BLaER1 (cell line): ENCODE measurements around the gene TMTC2.

Source experiments
- H3K27ac ChIP-seq: shearing (Covaris generic); formaldehyde crosslinking; 2 replicates; pipeline ENCODE4 v1.8.1; 2022
- H3K27me3 ChIP-seq: shearing (Covaris generic); formaldehyde crosslinking; 2 replicates; pipeline ENCODE4 v1.8.1; 2022
- H3K36me3 ChIP-seq: shearing (Covaris generic); formaldehyde crosslinking; 2 replicates; pipeline ENCODE4 v1.8.1; 2022
- H3K4me1 ChIP-seq: shearing (Covaris generic); formaldehyde crosslinking; 2 replicates; pipeline ENCODE4 v1.8.1; 2022
- H3K4me2 ChIP-seq: shearing (Covaris generic); formaldehyde crosslinking; 2 replicates; pipeline ENCODE4 v1.8.1; 2022
- H3K4me3 ChIP-seq: shearing (Covaris generic); formaldehyde crosslinking; 2 replicates; pipeline ENCODE4 v1.8.1; 2022
- H3K9ac ChIP-seq: shearing (Covaris generic); formaldehyde crosslinking; 2 replicates; pipeline ENCODE4 v1.8.1; 2022
- H3K9me3 ChIP-seq: shearing (Covaris generic); formaldehyde crosslinking; 2 replicates; pipeline ENCODE4 v1.8.1; 2022
- H4K20me1 ChIP-seq: shearing (Covaris generic); formaldehyde crosslinking; 2 replicates; pipeline ENCODE4 v1.8.1; 2022
- Cebpa-rat ChIP-seq: shearing (Covaris generic); IDR thresholded peaks from 2 replicates; pipeline ENCODE4 v1.8.1; 2022

The TMTC2 gene

DNA sequence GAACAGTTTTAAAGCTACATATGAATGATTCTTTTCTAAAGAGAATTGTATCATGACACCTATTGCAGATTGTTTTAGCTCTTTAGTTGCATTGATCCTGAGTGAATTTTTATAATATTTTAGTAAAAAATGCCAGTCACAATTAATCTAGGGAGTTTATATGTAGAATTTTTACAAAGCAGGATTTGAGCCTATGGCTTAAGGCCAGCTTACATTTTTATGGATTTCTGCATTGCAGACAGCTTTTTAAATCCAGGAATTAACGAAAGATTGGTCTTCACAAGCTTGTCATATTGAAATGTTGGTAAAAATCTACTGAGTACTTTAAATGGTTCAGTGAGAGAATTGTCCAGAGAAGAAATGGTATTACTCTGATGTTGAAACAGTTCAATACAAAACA lies 358.0 kb downstream of the TMTC2 start:
- Histone ChIP-seq H3K4me1 (no peaks in the 10 kb centered on the region), H3K4me3 (no peak overlapping the region), H3K9me3 (no peaks in the 10 kb centered on the region), H3K4me2 (no peak overlapping the region), H3K27me3 (no peaks in the 10 kb centered on the region), H4K20me1 (no peaks in the 10 kb centered on the region), H3K27ac (no peak overlapping the region), H3K36me3 (no peaks in the 10 kb centered on the region), H3K9ac (no peak overlapping the region)
- no peak for TF ChIP-seq Cebpa-rat

DNA sequence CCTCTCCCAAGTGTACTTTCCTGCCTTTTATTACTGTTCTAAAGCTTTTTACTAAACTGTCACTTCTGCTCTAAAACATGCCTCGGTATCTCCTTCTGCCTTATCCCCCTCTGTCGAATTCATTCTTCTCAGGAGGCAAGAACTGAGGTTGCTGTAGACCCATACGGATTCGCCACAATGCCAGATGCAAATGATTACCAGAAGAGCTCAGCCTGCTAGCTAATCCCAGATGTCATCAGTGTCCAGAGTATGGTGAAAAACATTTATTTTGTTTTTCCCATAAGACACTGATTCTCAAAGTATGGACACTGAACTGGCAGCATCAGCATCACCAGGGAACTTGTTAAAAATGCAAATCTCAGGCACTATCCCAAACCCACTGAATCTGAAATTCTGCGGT lies 359.3 kb downstream of the TMTC2 start:
- H3K27me3 ChIP-seq = no peaks in the 10 kb centered on the region
- H3K9me3 ChIP-seq = no peaks in the 10 kb centered on the region
- H3K9ac ChIP-seq = no peak overlapping the region
- H3K36me3 ChIP-seq = no peaks in the 10 kb centered on the region
- no peaks in the 10 kb centered on the region for H3K4me1 ChIP-seq
- H3K4me3 ChIP-seq = no peak overlapping the region
- no peak overlapping the region for H3K4me2 ChIP-seq
- no peaks in the 10 kb centered on the region for H4K20me1 ChIP-seq
- no peak overlapping the region for H3K27ac ChIP-seq
- no peak for TF ChIP-seq Cebpa-rat

DNA sequence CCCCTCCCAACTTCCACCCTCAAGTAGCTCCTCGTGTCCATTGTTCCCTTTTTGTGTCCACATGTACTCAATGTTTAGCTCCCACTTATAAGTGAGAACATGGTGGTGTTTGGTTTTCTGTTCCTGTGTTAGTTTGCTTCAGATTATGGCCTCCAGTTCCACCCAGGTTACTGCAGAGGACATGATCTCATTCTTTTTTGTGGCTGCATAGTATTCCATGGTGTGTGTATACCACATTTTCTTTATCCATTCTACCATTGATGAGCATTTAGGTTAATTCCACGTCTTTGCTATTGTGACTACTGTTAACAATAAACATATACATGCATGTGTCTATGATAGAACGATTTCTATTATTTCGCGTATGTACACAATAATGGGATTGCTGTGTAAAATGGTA lies 362.6 kb downstream of the TMTC2 start:
- H3K4me2 ChIP-seq = no peak overlapping the region

DNA sequence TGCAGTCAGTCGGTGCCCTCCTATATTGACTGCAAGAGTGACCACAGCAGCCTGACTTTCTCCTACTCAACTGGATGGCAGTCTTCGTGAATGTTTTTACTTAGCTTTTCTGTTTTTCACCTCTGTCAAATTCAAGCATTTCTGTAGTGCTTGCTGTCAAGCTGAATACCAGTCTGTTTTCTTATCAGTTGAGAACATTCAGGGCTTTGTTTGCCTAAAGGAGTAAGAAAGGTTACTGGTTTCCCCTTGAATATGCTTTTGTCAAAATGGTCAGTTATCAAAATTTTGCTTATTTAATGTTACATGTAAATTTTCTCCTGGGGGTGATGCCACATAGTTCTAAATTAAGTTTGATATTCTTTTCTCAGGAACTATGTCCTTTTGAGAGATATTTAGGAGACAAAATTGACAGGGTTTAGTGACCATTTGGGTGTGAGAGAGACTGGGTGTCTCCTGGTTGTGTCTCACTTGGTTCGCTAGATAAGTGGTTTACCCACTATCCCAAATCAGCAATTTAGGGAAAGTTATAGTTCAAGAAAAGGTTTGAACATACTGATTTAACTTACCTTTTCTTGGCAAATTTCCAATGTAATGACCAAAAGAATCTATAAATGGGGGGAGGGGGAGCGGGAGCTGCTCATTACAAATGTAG lies 366.3 kb downstream of the TMTC2 start:
- Histone ChIP-seq H3K27me3 (no peaks in the 10 kb centered on the region), H3K27ac (no peak overlapping the region), H3K4me1 (no peaks in the 10 kb centered on the region), H3K9ac (no peak overlapping the region), H3K36me3 (no peaks in the 10 kb centered on the region), H3K4me3 (no peak overlapping the region), H3K9me3 (no peaks in the 10 kb centered on the region), H4K20me1 (no peaks in the 10 kb centered on the region), H3K4me2 (no peak overlapping the region)
- no peak for TF ChIP-seq Cebpa-rat

More for the DNA sequence above, 362.6 kb downstream of the TMTC2 start:
- no peak for TF ChIP-seq Cebpa-rat
- Histone ChIP-seq H4K20me1 (no peaks in the 10 kb centered on the region), H3K4me3 (no peak overlapping the region), H3K9me3 (no peaks in the 10 kb centered on the region), H3K4me1 (no peaks in the 10 kb centered on the region), H3K36me3 (no peaks in the 10 kb centered on the region), H3K27ac (no peak overlapping the region), H3K9ac (no peak overlapping the region), H3K27me3 (no peaks in the 10 kb centered on the region)

DNA sequence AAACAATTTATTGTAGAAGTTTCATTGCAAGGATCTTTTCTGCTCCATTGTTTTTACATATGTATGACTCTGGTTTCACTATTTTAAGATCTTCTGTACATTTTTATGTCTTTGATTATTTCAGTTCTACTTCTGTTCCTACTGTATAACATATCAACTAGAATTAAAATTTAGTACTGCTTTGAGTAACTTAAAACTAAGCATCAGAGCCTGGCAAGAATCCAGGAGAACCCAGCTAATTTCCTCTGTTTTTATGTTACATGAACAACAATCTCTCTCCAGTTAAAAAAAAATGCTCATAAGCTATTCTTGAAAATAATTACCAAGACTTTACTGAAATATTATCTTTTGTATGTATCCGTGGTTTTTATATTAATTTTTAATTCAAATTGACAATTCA lies 370.7 kb downstream of the TMTC2 start:
- no peaks in the 10 kb centered on the region for H3K9me3 ChIP-seq
- H3K27me3 ChIP-seq = no peaks in the 10 kb centered on the region
- no peaks in the 10 kb centered on the region for H4K20me1 ChIP-seq
- no peak overlapping the region for H3K9ac ChIP-seq
- H3K36me3 ChIP-seq = no peaks in the 10 kb centered on the region
- H3K4me1 ChIP-seq = no peaks in the 10 kb centered on the region
- H3K27ac ChIP-seq = no peak overlapping the region
- no peak overlapping the region for H3K4me3 ChIP-seq
- no peak for TF ChIP-seq Cebpa-rat
- H3K4me2 ChIP-seq = no peak overlapping the region

DNA sequence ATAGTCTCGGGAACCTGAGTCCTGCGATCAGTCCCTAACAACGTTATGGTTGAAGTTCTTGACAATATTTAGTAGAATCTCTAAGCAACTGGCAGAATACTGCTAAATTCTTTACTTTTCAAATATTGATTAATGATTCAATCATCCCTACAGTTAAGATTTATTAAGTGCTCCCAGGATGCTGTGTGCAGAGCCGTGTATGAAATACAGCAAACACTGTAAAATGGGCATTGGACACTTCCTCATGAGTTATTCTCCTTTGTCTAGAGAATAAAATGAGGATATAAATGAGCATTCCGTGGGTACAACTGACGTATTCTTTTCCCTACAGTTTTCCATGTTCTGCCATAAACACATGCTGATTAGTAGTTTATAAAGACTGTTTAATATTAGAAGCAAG lies 372.4 kb downstream of the TMTC2 start:
- H3K27me3 ChIP-seq = no peaks in the 10 kb centered on the region
- no peaks in the 10 kb centered on the region for H4K20me1 ChIP-seq
- no peak overlapping the region for H3K27ac ChIP-seq
- H3K36me3 ChIP-seq = no peaks in the 10 kb centered on the region
- no peak for TF ChIP-seq Cebpa-rat
- no peak overlapping the region for H3K4me3 ChIP-seq
- no peaks in the 10 kb centered on the region for H3K9me3 ChIP-seq
- no peaks in the 10 kb centered on the region for H3K4me1 ChIP-seq
- no peak overlapping the region for H3K4me2 ChIP-seq
- no peak overlapping the region for H3K9ac ChIP-seq

DNA sequence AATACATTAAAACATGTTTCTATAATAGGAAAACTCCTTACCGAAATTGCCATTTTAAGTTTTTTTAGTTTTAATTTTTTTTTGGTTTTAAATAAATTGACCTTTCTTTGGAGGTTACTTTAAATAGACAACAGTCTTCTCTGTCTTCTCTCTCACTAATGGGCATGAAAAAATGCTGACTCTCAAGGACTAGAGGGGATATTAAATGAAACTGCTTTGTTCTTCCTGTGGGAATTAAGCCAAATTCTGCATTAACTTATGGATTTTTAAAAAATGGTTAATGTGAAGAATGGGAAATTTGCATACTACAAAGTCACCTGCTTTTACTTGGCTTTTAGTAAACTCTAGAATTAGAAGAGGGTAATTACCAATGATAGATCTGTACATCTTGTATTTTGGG lies 378.9 kb downstream of the TMTC2 start:
- Histone ChIP-seq H3K36me3 (no peaks in the 10 kb centered on the region), H3K27me3 (no peaks in the 10 kb centered on the region), H3K4me3 (no peak overlapping the region), H4K20me1 (no peaks in the 10 kb centered on the region), H3K9ac (no peak overlapping the region), H3K27ac (no peak overlapping the region), H3K4me1 (no peaks in the 10 kb centered on the region), H3K4me2 (no peak overlapping the region), H3K9me3 (no peaks in the 10 kb centered on the region)
- no peak for TF ChIP-seq Cebpa-rat

DNA sequence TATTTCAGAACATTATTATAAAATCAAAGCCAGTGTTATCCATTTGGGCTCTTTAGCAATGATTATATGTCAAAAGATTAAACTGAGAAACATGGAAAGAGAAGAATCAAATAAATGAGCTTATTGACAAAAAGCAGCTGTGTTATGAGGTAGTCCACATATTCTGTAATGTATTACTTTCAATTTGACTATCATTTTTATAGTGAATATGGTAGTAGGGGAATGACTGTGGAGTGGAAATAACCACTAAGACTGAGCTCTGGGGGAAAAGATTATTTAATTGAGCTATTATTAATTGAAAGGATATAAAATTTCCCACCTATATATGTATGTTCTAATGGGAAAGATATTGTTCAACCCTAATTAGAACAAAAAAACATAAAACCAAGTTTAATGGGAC lies 381.3 kb downstream of the TMTC2 start:
- H4K20me1 ChIP-seq = no peaks in the 10 kb centered on the region
- no peak overlapping the region for H3K27ac ChIP-seq
- H3K9ac ChIP-seq = no peak overlapping the region
- no peak overlapping the region for H3K4me3 ChIP-seq
- H3K4me1 ChIP-seq = no peaks in the 10 kb centered on the region
- H3K9me3 ChIP-seq = no peaks in the 10 kb centered on the region
- TF ChIP-seq Cebpa-rat = no peak
- H3K4me2 ChIP-seq = no peak overlapping the region
- H3K27me3 ChIP-seq = no peaks in the 10 kb centered on the region
- H3K36me3 ChIP-seq = no peaks in the 10 kb centered on the region

DNA sequence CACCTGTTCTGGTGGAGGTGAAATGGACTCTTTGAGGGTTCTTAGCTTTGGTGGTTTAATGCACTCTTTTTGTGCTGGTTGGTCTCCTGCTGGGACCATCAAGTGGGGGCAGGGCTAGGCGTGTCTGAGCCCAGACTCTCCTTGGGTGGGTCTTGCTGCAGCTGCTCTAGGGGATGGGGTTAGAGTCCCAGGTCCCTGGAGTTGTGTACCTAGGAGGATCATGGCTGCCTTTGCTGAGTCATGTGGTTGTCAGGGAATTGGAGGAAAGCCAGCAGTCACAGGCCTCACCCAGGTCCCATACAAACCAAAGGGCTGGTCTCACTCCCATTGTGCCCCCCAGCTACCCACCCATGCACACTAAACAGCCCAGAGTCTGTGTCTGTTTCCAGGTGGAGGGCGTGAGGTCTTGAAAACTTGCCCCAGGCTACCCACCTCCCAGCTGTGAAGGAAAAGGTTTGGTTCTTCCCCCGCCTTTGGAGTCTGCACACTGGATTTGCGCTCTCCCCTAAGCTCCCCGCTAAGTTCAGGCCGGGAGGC lies 387.7 kb downstream of the TMTC2 start:
- H3K9ac ChIP-seq = no peak overlapping the region
- no peaks in the 10 kb centered on the region for H4K20me1 ChIP-seq
- no peaks in the 10 kb centered on the region for H3K4me1 ChIP-seq
- H3K27me3 ChIP-seq = no peaks in the 10 kb centered on the region
- H3K27ac ChIP-seq = no peak overlapping the region
- H3K4me2 ChIP-seq = no peak overlapping the region
- H3K4me3 ChIP-seq = no peak overlapping the region
- no peaks in the 10 kb centered on the region for H3K9me3 ChIP-seq
- H3K36me3 ChIP-seq = no peaks in the 10 kb centered on the region
- TF ChIP-seq Cebpa-rat = no peak

DNA sequence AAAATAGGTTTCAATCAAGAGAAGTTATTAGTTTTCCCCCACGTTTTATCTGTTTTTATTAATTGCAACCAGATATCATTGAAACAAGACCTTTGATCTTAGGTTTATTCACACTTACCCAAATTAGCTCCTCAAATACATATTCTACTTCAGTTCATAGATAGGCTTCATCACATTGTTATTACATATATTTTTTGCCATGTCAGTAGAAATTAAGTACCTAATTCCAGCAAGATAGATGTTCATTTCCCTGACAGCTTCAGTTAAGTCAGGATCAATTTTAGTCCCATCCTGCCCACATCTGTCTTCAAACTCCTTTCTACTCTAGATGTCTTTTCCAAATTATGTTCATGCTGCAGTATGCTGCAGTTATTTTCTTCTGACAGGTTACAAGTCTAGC lies 388.8 kb downstream of the TMTC2 start:
- no peak for TF ChIP-seq Cebpa-rat
- Histone ChIP-seq H3K4me2 (no peak overlapping the region), H4K20me1 (no peaks in the 10 kb centered on the region), H3K27ac (no peak overlapping the region), H3K4me1 (no peaks in the 10 kb centered on the region), H3K4me3 (no peak overlapping the region), H3K9ac (no peak overlapping the region), H3K9me3 (no peaks in the 10 kb centered on the region), H3K36me3 (no peaks in the 10 kb centered on the region), H3K27me3 (no peaks in the 10 kb centered on the region)

DNA sequence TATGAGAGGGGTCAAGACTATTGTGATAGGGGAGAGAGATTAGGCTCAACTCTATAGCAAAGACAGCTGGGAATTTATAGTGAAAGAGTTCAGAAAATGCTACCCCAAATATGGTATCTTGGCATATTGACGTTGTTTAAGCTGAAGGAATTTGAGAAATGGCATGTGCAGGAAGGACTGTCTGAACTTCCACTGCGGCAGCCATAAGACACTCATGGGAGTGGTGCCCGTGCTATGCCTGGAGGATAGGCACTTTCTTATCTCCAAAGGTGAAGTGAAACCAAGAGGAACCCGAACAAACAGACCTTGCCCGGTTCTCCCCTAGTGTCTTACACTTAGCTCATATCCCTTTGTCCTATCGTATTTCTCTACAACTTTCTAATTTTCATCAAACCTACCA lies 390.3 kb downstream of the TMTC2 start:
- no peak for TF ChIP-seq Cebpa-rat
- Histone ChIP-seq H3K4me2 (no peak overlapping the region), H3K9ac (no peak overlapping the region), H3K36me3 (no peaks in the 10 kb centered on the region), H3K27ac (no peak overlapping the region), H3K4me1 (no peaks in the 10 kb centered on the region), H4K20me1 (no peaks in the 10 kb centered on the region), H3K27me3 (no peaks in the 10 kb centered on the region), H3K4me3 (no peak overlapping the region), H3K9me3 (no peaks in the 10 kb centered on the region)
